Keratinocyte (primary cell): Measurements from ENCODE around the gene GALNT6. TPM values are rescaled to one million over a fixed set of nuclear protein-coding genes. Genes with fewer than 3 reads are reported as not detected.

ENCODE experiments used
- DNase-seq: peaks from one replicate; pipeline ENCODE4 v3.0.0-alpha.2; 2011; ENCODE audit warnings: low read depth, missing footprints, low spot score
- FAIRE-seq: peaks from 2 replicates; lab custom pipeline; 2011; peaks lifted over from hg19 to GRCh38; lab: Jason Lieb, UNC
- H2AFZ ChIP-seq: 2 replicates; pipeline ENCODE4 v1.6.0; 2012; ENCODE audit warnings: low read length, control low read depth, inconsistent platforms; ENCODE audit not compliant: control insufficient read depth
- H3K27ac ChIP-seq: 2 replicates; pipeline ENCODE4 v1.5.1; 2011; ENCODE audit warnings: low read length; ENCODE audit not compliant: control insufficient read depth, insufficient read depth
- H3K27me3 ChIP-seq: 3 replicates; pipeline ENCODE4 v1.6.0; 2011; ENCODE audit warnings: low read length; ENCODE audit not compliant: control insufficient read depth, insufficient read depth; ENCODE audit errors: extremely low read depth
- H3K36me3 ChIP-seq, 2 experiments: 2 replicates in 1 of 2; 3 replicates in 1 of 2; pipeline ENCODE4 v1.5.1; 2011; ENCODE audit warnings: low read length in 2 of 2, mild to moderate bottlenecking in 1 of 2; ENCODE audit not compliant: control insufficient read depth in 2 of 2, insufficient read depth in 2 of 2; ENCODE audit errors: extremely low read depth in 1 of 2
- H3K4me1 ChIP-seq: 3 replicates; pipeline ENCODE4 v1.5.1; 2011; ENCODE audit warnings: low read length; ENCODE audit not compliant: control insufficient read depth, insufficient read depth; ENCODE audit errors: extremely low read depth
- H3K4me2 ChIP-seq: 3 replicates; pipeline ENCODE4 v1.6.0; 2011; ENCODE audit warnings: low read depth, low read length; ENCODE audit not compliant: control insufficient read depth, insufficient read depth; ENCODE audit errors: extremely low read depth
- H3K4me3 ChIP-seq, 3 experiments: fragments of 200-600 bp in 1 of 3; sonication (generic) in 1 of 3; 2 replicates in 2 of 3; 3 replicates in 1 of 3; pipeline ENCODE4 v1.5.1; 2011 to 2016; ENCODE audit warnings: low read length in 3 of 3, mild to moderate bottlenecking in 3 of 3, control low read depth in 2 of 3, inconsistent platforms in 1 of 3, low read depth in 1 of 3, mixed read lengths in 1 of 3, mixed run types in 1 of 3, moderate library complexity in 1 of 3; ENCODE audit not compliant: control insufficient read depth in 2 of 3, insufficient read depth in 2 of 3; ENCODE audit errors: extremely low read depth in 1 of 3
- H3K79me2 ChIP-seq: 2 replicates; pipeline ENCODE4 v1.6.0; 2012; ENCODE audit warnings: low read length; ENCODE audit not compliant: control insufficient read depth, insufficient read depth
- H3K9ac ChIP-seq: 3 replicates; pipeline ENCODE4 v1.6.0; 2011; ENCODE audit warnings: low read length; ENCODE audit not compliant: control insufficient read depth, insufficient read depth; ENCODE audit errors: extremely low read depth
- H3K9me1 ChIP-seq: 3 replicates; pipeline ENCODE4 v1.6.0; 2011; ENCODE audit warnings: low read length; ENCODE audit not compliant: control insufficient read depth, insufficient read depth; ENCODE audit errors: extremely low read depth
- H3K9me3 ChIP-seq: 2 replicates; pipeline ENCODE4 v1.5.1; 2012; ENCODE audit warnings: low read depth, low read length; ENCODE audit not compliant: control insufficient read depth
- H4K20me1 ChIP-seq: 3 replicates; pipeline ENCODE4 v1.6.0; 2011; ENCODE audit warnings: low read length; ENCODE audit not compliant: control insufficient read depth, insufficient read depth; ENCODE audit errors: extremely low read depth
- EZH2 ChIP-seq: IDR thresholded peaks from one replicate; pipeline ENCODE4 v1.6.1; 2012; ENCODE audit warnings: inconsistent platforms, mild to moderate bottlenecking, low read length, moderate library complexity
- dilution Hi-C: fragments of 300-500 bp; cut with MboI; formaldehyde crosslinking; loops from one replicate; pipeline ENCODE4 v1.7.0; 2020; ENCODE audit warnings: low sequenced_read_pairs; ENCODE audit not compliant: extremely low pct_ligation_motif_present
- polyA plus RNA-seq, 5 experiments: library from polyadenylated mRNA; depleted of rRNA in 3 of 5; stranded (reverse) in 3 of 5; stranded (forward) in 1 of 5; unstranded in 1 of 5; fragments of >200 nt; gene quantifications; 1 replicate in 1 of 5; 2 replicates in 3 of 5; 3 replicates in 1 of 5; pipeline versions ENCODE4 v1.2.1 to v1.2.3, GENCODE V29; 2011 to 2012; ENCODE audit warnings: missing spikeins in 2 of 5, low read depth in 1 of 5, low replicate concordance in 1 of 5
- TF ChIP-seq, protein P1 (sequence below), 3 experiments: IDR thresholded peaks in 1 of 3; conservative IDR thresholded peaks in 1 of 3; optimal IDR thresholded peaks in 1 of 3; 2 replicates in 2 of 3; 3 replicates in 1 of 3; pipeline versions ENCODE3 to v1.5.1; 2011; ENCODE audit warnings: low read length in 3 of 3, mild to moderate bottlenecking in 3 of 3, moderate library complexity in 2 of 3, control low read depth in 1 of 3, inconsistent platforms in 1 of 3; ENCODE audit not compliant: insufficient read depth in 2 of 3; ENCODE audit errors: extremely low read depth in 1 of 3

GALNT6 gene
- polyA plus RNA-seq, 1 donor (not counting 4 experiments of a cell fraction or from before 2014, with no cell fraction given): 42.7 TPM

DNA sequence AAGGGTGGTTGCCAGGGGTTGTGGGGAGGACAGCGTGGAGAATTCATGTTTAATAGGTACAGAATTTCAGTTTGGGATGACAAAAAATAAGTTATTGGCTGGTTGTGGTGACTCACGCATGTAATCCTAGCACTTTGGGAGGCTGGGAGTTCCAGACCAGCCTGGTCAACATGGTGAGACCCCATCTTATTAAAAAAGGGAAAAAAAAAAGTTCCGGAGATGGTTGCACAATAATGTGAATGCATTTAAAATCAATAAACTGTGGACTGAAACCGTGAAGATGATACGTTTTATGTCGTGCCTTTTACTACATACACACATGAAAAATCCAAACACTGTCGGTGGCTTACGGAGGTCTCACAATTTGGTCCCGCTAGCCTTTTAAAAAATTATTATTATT lies 20.5 kb downstream of the GALNT6 start:
- peaks cover 5% of the 10 kb centered on the region for H3K79me2 ChIP-seq
- dilution Hi-C loops: no loop called here
- H3K27ac ChIP-seq: no peak overlapping the region
- no peak overlapping the region for H3K4me2 ChIP-seq
- no peak overlapping the region for H2AFZ ChIP-seq
- no peak overlapping the region for H3K9ac ChIP-seq
- TF ChIP-seq EZH2: no peak
- TF ChIP-seq, protein P1, sequence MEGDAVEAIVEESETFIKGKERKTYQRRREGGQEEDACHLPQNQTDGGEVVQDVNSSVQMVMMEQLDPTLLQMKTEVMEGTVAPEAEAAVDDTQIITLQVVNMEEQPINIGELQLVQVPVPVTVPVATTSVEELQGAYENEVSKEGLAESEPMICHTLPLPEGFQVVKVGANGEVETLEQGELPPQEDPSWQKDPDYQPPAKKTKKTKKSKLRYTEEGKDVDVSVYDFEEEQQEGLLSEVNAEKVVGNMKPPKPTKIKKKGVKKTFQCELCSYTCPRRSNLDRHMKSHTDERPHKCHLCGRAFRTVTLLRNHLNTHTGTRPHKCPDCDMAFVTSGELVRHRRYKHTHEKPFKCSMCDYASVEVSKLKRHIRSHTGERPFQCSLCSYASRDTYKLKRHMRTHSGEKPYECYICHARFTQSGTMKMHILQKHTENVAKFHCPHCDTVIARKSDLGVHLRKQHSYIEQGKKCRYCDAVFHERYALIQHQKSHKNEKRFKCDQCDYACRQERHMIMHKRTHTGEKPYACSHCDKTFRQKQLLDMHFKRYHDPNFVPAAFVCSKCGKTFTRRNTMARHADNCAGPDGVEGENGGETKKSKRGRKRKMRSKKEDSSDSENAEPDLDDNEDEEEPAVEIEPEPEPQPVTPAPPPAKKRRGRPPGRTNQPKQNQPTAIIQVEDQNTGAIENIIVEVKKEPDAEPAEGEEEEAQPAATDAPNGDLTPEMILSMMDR (optimal IDR thresholded peaks at IDR 0.05 in 1 of 3, IDR thresholded peaks at IDR 0.05 in 1 of 3, conservative IDR thresholded peaks at IDR 0.05 in 1 of 3; ENCODE audit: extremely low read depth in 1 of 3, insufficient read depth in 2 of 3, low read length in 3 of 3): no peak
- FAIRE-seq: no peak
- no peaks in the 10 kb centered on the region for H3K9me3 ChIP-seq
- DNase-seq: no peak
- H3K27me3 ChIP-seq: no peaks in the 10 kb centered on the region
- H3K4me1 ChIP-seq: peaks cover 31% of the 10 kb centered on the region
- peaks cover 3% of the 10 kb centered on the region for H4K20me1 ChIP-seq
- peaks cover 16 to 33% of the 10 kb centered on the region in 2 experiments for H3K36me3 ChIP-seq
- no peaks in the 10 kb centered on the region for H3K9me1 ChIP-seq
- no peak overlapping the region for H3K4me3 ChIP-seq

GRCh38 chr12:51369581-51369980 lies 21.6 kb downstream of the GALNT6 start:
- Histone ChIP-seq H3K27me3 (no peaks in the 10 kb centered on the region), H3K4me3 (no peak overlapping the region), H3K4me1 (peaks cover 31% of the 10 kb centered on the region), H3K9me1 (no peaks in the 10 kb centered on the region), H3K27ac (no peak overlapping the region), H2AFZ (no peak overlapping the region), H3K9me3 (no peaks in the 10 kb centered on the region), H4K20me1 (peaks cover 3% of the 10 kb centered on the region), H3K36me3 (peaks cover 16 to 31% of the 10 kb centered on the region in 2 experiments), H3K4me2 (no peak overlapping the region), H3K79me2 (peaks cover 5% of the 10 kb centered on the region), H3K9ac (no peak overlapping the region)
- FAIRE-seq (no peak), DNase-seq (no peak)
- TF ChIP-seq, protein P1 (optimal IDR thresholded peaks at IDR 0.05 in 1 of 3, IDR thresholded peaks at IDR 0.05 in 1 of 3, conservative IDR thresholded peaks at IDR 0.05 in 1 of 3; ENCODE audit: extremely low read depth in 1 of 3, insufficient read depth in 2 of 3, low read length in 3 of 3): no peak
- no peak for TF ChIP-seq EZH2
- dilution Hi-C loops: no loop called here
